GM19324 (cell line): ENCODE data around the gene HASPIN.
"Not testable (repeated sequence)": the region's sequence is repeated elsewhere in the genome, so short reads cannot be mapped to it uniquely, and the experiment has no call there.

Experiments
- ATAC-seq: cut with Tn5 transposase; IDR thresholded peaks from one replicate; pipeline ENCODE4 v1.9.1; 2021; ENCODE audit warnings: mild to moderate bottlenecking, moderate library complexity; ENCODE audit not compliant: unreplicated experiment, low FRiP score

HASPIN gene

GRCh38 chr17:3734911-3735276, 11.2 kb downstream of the HASPIN start:
- ATAC-seq = not testable (repeated sequence)

GRCh38 chr17:3735515-3735914, 11.8 kb downstream of the HASPIN start:
- no peak for ATAC-seq

- no peak for ATAC-seq
These were observed 15.0 kb downstream of the HASPIN start for GRCh38 chr17:3738562-3739295.

GRCh38 chr17:3739422-3740124, 15.9 kb downstream of the HASPIN start:
- no peak for ATAC-seq

- no peak for ATAC-seq
These were observed 16.9 kb downstream of the HASPIN start for GRCh38 chr17:3740611-3741073.

GRCh38 chr17:3744014-3744413, 20.3 kb downstream of the HASPIN start:
- no peak for ATAC-seq

GRCh38 chr17:3745071-3745470, 21.4 kb downstream of the HASPIN start:
- ATAC-seq = no peak

GRCh38 chr17:3747805-3748204, 24.1 kb downstream of the HASPIN start:
- ATAC-seq = no peak

- ATAC-seq = no peak
These were observed 24.9 kb downstream of the HASPIN start for GRCh38 chr17:3748576-3748975.

GRCh38 chr17:3750296-3750695, 26.6 kb downstream of the HASPIN start:
- no peak for ATAC-seq

- ATAC-seq = no peak
These were observed 27.2 kb downstream of the HASPIN start for GRCh38 chr17:3750926-3751325.

GRCh38 chr17:3751836-3752235, 28.1 kb downstream of the HASPIN start:
- ATAC-seq = no peak

GRCh38 chr17:3753624-3754023, 29.9 kb downstream of the HASPIN start:
- ATAC-seq = no peak

- ATAC-seq = no peak
These were observed 30.4 kb downstream of the HASPIN start for GRCh38 chr17:3754066-3754457.

- no peak for ATAC-seq
These were observed 31.0 kb downstream of the HASPIN start for GRCh38 chr17:3754458-3755334.

- ATAC-seq = no peak
These were observed 31.8 kb downstream of the HASPIN start for GRCh38 chr17:3755335-3756030.

GRCh38 chr17:3759597-3760216, 36.0 kb downstream of the HASPIN start:
- ATAC-seq = no peak

GRCh38 chr17:3761036-3761917, 37.6 kb downstream of the HASPIN start:
- ATAC-seq = no peak

GRCh38 chr17:3761918-3762380, 38.2 kb downstream of the HASPIN start:
- ATAC-seq = no peak
